GM19467 (cell line): ENCODE results near the gene IFI27.
"Not testable (repeated sequence)": the region's sequence is repeated elsewhere in the genome, so short reads cannot be mapped to it uniquely, and the experiment has no call there.

Source experiments
- ATAC-seq: cut with Tn5 transposase; IDR thresholded peaks from one replicate; pipeline ENCODE4 v1.9.1; 2021; ENCODE audit warnings: mild to moderate bottlenecking, moderate library complexity; ENCODE audit not compliant: unreplicated experiment

Gene IFI27

DNA sequence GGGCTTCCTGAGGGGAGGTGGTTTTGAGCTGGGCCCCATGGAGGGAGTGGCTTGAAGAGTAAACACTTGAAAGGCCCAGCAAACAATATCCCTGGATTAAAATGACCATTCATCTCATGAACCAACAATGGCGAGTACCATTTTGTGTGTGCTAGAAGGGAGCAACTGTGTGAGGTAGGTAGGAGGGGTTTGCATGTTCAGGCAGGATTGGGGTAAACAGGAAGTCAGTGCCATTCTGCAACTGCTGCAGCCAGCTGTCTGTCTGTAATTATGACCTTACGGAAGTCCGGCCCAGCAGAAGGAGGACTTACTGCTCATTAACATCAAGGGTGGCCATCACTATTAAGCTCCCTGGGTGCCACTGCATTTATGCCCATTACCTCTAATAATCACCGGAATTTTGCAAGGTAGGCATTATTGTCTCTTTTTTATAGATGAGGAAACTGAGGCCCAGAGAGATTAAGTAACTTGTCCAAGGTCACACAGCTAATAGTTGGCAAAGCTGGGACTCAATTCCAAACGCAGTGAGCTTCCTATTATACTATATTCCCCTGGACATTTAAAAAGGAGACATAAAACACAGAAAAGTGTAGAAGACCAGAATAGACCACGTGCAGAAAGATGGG, 35.5 kb downstream of the IFI27 start:
- ATAC-seq: no peak

DNA sequence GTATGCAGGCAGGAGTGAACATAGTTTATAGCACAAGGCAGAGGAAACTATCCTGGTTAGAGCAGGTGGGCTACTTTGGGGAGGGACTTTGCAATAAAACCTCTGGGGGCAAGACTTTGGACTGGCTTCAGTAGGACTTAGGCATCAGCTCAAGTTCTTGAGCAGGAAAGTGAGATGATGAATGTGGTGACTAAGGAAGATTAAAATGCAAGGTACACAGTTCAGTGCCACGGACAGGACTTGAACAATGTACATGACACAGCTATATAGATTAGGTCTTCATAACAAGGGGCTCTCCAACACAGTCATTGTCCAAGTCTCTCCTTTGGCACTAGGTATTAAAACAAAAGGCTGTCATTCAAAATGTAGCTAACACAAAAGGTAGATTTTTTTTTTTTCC, 42.1 kb downstream of the IFI27 start:
- ATAC-seq: no peak

DNA sequence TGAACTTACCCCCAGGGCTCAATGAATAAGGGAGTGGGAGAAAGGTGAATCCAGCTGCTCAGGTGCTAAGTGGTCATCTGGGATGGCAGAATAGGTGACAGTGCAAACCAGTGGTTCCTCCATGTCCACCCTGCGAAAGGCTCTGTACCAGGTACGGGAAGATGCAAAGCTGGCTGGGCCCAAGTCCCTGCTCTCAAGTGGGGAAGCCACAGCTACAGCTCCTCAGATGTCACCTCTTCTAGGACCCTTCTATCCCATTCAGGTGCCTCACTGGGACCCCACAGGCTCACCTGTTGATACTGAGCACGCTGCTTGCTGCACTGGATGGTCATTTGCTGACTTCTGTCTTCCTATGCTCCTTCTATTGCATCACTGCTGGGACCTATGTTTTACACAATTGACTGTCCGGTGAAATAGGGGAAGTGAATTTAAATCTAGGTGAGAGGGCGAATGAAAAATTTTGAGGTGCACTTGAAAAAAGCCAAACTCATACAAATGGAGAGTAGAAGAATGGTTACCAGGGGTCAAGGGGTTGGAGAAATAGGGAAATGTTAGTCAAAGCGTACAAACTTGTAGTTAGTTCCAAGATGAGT, 43.3 kb downstream of the IFI27 start:
- no peak for ATAC-seq

DNA sequence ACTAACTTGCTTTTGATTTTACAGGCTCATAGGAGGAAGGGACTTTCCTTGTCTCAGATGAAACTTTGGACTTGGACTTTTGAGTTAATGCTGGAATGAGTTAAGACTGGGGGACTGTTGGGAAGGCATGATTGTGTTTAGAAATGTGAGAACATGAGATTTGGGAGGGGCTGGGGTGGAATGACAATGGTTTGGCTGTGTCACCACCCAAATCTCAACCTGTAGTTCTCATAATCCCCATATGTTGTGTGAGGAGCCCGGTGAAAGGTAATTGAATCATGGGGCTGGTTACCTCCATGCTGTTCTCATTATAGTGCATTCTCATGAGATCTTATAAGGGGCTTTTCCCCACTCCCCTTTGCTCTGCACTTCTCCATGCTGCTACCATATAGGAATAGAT, 45.6 kb downstream of the IFI27 start:
- ATAC-seq: not testable (repeated sequence)

DNA sequence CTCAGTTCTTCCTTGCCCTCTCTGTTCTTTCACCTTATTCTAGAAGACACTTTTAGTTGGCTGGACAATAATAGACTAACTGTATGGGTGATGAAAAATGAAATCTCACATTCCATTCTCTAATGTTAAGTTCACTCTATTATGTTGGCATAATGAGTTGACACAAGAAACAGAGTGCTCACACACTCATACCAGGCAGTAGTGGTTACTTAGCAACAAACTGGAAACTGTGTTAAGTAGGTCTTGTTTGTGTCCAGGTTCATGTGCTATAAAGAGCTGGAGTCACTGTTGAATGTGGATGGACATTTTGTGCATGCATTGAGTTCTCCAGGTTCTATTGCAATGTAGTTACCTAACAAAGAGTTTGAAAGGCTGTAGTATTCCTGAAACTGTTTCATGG, 46.7 kb downstream of the IFI27 start:
- no peak for ATAC-seq

DNA sequence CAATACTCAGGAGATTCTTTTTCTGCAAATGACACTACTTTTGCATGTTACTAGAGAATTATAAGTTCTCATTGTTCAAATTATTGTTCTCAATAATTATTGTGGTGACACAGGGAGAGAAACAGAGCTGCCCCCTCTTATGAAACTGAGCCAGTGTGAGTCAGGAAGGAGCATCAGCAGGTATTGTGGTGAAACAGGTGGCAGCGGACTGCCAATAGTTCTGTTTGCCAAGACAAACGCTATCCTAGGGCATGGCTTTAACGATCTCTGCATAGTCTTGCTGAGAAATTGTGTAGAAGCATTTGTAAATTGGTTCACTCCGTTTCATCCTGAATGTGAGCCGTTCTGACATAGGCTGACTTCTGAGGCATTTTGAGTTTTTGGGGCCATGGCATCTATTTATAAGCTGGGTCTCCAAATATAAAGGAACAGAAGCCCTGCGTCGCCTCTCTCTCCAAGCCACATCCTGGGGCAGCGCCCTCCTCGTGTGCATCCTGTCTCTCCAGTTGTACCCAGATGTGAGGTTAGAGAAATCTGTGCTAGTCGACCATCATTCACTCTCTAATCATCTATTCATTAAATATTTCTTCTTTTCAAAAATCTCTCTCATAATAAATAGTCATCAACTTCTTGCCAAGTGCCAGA, 47.8 kb downstream of the IFI27 start:
- no peak for ATAC-seq

DNA sequence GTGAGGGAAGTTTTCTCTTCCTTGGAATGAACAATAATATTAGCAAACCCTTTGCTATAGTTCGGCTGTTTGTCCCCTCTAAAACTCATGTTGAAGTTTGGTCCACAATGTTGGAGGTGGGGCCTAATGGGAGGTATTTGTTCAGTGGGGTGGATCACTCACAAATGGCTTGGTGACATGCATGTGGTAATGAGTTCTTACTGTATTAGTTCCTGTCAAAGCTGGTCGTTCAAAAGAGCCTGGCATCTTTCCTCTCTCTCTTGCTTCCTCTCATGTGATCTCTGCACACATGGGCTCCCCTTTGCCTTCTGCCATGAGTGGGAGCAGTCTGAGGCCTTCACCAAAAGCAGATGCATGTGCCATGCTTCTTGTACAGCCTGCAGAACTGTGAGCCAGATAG, 50.5 kb downstream of the IFI27 start:
- ATAC-seq: no peak

DNA sequence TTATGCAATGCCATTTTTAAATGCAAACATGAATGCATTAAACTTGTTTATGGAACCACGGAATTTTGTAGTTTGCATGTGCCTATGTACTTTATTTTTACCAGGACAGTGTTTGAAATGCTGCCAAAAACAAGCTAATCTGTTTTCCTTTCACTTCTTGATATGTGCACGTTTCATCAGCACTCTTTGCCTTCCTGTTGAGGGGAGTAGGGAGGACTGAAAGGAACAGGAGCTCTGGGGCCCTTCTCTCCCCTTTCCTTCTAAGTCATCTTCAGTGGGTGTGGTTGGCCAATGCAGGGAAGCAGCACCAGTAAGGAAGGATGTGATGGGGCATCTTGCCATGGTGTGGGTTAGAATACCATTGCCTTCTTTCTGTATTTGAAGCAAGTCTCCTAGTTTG, 51.4 kb downstream of the IFI27 start:
- no peak for ATAC-seq

DNA sequence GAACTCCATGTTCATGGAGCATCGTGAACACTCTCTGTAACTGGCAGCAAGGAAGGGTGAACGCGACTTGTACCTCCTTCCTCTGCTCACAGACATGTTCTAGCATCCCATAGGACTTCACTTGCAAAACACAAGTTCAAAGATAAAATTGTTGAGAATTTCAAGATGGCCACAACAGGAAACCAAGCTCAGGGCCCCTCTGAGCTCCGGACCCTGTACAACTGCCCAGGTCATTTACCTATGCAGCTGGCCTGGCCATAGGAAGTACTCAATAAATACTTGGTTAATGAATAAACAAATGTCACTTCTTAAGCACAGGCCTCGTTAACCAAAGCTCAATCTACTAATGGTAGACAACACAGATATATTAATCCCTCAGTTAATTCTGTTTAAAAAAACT, 51.9 kb downstream of the IFI27 start:
- ATAC-seq: no peak

DNA sequence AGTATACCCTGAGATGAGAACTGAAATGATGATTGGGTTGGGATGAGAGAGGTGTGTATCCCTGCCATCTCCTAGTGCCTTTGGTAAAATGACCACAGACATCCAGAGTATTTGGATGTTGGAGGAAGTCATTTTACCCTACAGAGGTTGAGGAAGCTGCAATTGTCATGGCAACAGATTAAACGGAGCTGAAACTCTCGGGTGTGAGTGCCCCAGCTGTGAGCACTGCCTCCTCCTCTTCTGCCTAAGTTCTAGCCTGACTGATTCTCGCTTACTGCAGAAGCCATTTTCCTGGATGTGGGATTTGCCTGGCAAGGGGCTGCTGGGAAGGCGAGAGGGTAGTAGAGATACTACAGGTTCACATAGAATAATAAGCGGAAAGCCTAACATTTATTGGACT, 53.3 kb downstream of the IFI27 start:
- ATAC-seq: no peak

DNA sequence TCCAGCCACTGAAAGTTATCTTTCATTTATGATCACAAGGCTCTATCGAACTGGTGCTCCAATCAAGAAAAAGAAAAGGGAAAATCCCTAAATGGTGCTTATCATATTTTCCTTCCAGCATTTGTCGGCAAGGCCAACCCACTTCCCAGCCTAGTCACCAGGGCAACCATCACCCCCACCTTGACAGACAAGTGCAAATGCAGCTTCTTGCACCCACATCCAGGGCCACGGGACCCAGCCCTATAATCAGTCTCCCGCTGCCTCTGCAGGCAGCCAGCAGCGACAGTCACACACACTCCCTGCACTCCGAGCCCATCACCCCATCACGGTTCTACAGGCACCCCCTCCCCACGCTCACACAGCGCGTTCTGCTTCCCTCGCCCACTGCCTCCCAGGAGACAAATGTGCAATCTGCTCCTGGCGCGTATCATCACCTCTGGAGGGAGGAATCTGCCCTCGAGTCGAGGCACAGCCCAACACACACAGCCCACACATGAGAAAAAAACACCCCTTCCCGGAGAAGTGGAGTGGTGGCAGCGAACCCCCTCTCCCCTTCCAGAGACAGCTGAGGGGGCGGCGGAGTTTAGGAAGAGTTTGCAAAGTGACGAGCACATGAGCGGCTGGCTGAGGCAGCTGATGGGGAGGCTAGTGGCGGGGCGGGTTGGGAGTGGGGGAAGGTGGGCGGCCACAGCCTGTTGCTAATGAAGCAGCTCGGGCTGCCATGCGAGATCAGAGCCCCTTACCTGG, 54.3 kb downstream of the IFI27 start:
- ATAC-seq: no peak

DNA sequence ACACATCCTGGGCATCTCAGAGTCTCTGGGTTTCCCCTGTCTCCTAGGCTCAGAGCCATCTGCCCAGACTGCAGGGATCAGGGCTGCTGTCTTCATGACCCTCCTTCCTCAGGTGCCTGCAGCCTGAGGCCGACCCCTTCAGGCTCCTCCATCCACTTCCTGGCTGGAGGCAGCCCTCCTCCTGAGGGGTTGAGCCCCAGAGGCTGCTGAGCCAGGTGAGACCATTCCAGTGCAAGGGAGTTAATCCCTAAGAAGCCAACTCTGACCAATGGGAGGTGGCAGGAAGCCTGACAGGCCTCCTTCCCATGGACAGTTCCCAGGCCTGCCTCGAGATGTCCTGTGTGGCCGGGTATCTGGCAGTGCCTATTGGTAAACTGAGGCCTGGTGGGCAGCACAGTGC, 55.2 kb downstream of the IFI27 start:
- ATAC-seq: no peak
